ENCODE measurements around the gene MTHFD1L. TPM values are rescaled to one million over a fixed set of nuclear protein-coding genes. Genes with fewer than 3 reads are reported as not detected.

The MTHFD1L gene
- total and polyA plus RNA-seq, 9 of the 15 experiments (the other 6 are each of a cell fraction or from before 2014, with no cell fraction given) = 20.9 to 128 (median 61.0) TPM

GRCh38 chr6:151036869-151037680 lies 171.6 kb downstream of the MTHFD1L start:
- WGBS (ENCODE audit: insufficient coverage, low coverage, missing lambda C conversion rate) = 80% methylated on average over 12 of the region's 12 CpGs
- intact Hi-C loops (cut with micrococcal nuclease) = no loop called here
- in situ Hi-C loops (cut with MboI) = no loop called here
- no peaks in the 10 kb centered on the region for H3K9me3 ChIP-seq (replicated peaks; ENCODE audit: control insufficient read depth, insufficient read depth, low read depth, low read length)
- no peaks in the 10 kb centered on the region for H3K27me3 ChIP-seq (ENCODE audit: control insufficient read depth in 2 of 2, insufficient read depth in 2 of 2, low read length in 2 of 2)
- peak in 1 of 4 experiments; percentile 30 for DNase-seq (ENCODE audit: extremely low read depth in 1 of 4, low spot score in 3 of 4)
- BruUV-seq (replicated peaks) = no TSS peak
- no peak overlapping the region for H3K9ac ChIP-seq (ENCODE audit: insufficient read depth in 1 of 2, low read depth in 2 of 2, low read length in 2 of 2)
- H3K36me3 ChIP-seq (ENCODE audit: control insufficient read depth, insufficient read depth, low read length) = peaks cover 67% of the 10 kb centered on the region
- no peak for ATAC-seq
- no peaks in the 10 kb centered on the region for H3K79me2 ChIP-seq (ENCODE audit: control insufficient read depth, insufficient read depth, low read length)
- no peak for FAIRE-seq
- no peaks in the 10 kb centered on the region for H3K9me1 ChIP-seq (ENCODE audit: control insufficient read depth, insufficient read depth, low read length)
- POLR2A ChIA-PET = interaction anchor here (1.1 kb wide), 1 partner anchor 17 kb away, joined by 3 read pairs; no protein-coding TSS in a partner anchor
- CTCF ChIA-PET (ENCODE audit: low intra/inter-chr PET ratio) = no interaction called here
- peaks cover 6 to 20% of the 10 kb centered on the region in 2 experiments; a peak in 4 of 5 replicates for H3K4me1 ChIP-seq (replicated peaks in 1 of 2; ENCODE audit: control insufficient read depth in 2 of 2, insufficient read depth in 2 of 2, low read length in 2 of 2)
- no peak overlapping the region for H2AFZ ChIP-seq (ENCODE audit: low read depth, low read length)
- no peak overlapping the region for H3K27ac ChIP-seq (ENCODE audit: extremely low read depth, low read depth, low read length)
- H3K4me2 ChIP-seq (ENCODE audit: insufficient read depth, low read length) = no peak overlapping the region
- no peak overlapping the region for H3K4me3 ChIP-seq
- no peaks in the 10 kb centered on the region for H4K20me1 ChIP-seq (replicated peaks; ENCODE audit: control insufficient read depth, insufficient read depth, low read length)
- TF ChIP-seq BRF2 (IDR thresholded peaks at IDR 0.05; ENCODE audit: borderline replicate concordance, insufficient read depth, insufficient read length) (no peak), ATF3 (IDR thresholded peaks at IDR 0.05) (peak; percentile 82), ATF3 (CRISPR knock-in tag; conservative IDR thresholded peaks at IDR 0.05) (no peak), GTF2F1 (IDR thresholded peaks at IDR 0.05; ENCODE audit: low read depth, low read length) (no peak), ZNF224 (CRISPR knock-in tag; IDR thresholded peaks at IDR 0.05) (no peak), CBFA2T2 (conservative IDR thresholded peaks at IDR 0.05) (no peak), BDP1 (IDR thresholded peaks at IDR 0.05; ENCODE audit: insufficient read depth, insufficient read length) (no peak), SNRNP70 (optimal IDR thresholded peaks at IDR 0.05; ENCODE audit: low read depth, low read length) (no peak), ZNF444 (CRISPR knock-in tag; IDR thresholded peaks at IDR 0.05) (no peak), CBFB (CRISPR knock-in tag; IDR thresholded peaks at IDR 0.05) (no peak), SREBF1 (IDR thresholded peaks at IDR 0.05; ENCODE audit: borderline replicate concordance, low read depth, low read length) (no peak), ADNP (tag; IDR thresholded peaks at IDR 0.05) (no peak), HCFC1 (IDR thresholded peaks at IDR 0.05; ENCODE audit: low read depth, low read length) (no peak), NFE2 (IDR thresholded peaks at IDR 0.05; ENCODE audit: low read depth) (peak; percentile 25; the same call in 1 of the 2 replicates), ZMIZ1 (IDR thresholded peaks at IDR 0.05; ENCODE audit: low read depth in 2 of 2, low read length in 2 of 2) (no peak), GATAD2A (IDR thresholded peaks at IDR 0.05) (no peak), RBM15 (IDR thresholded peaks at IDR 0.05; ENCODE audit: insufficient read depth, low read length) (no peak), C11orf30 (IDR thresholded peaks at IDR 0.05; ENCODE audit: low read depth) (no peak)

Data from K562 (cell line).